Adrenal gland (tissue), 19 donors: ENCODE data around the gene STT3B. TPM values are rescaled to one million over a fixed set of nuclear protein-coding genes. Genes with fewer than 3 reads are reported as not detected.
A peak's percentile ranks its signal among the peaks of the same experiment; 100 is the strongest.

Experiments used
- DNase-seq, 7 donors: peaks; one replicate each; pipeline ENCODE4 v3.0.0-alpha.2; 2019 to 2020
- H3K27ac ChIP-seq, 5 donors: fragments of 200-600 bp; sonication (generic) in 4 of 5; 1 replicate in 3 of 5; 2 replicates in 2 of 5; pipeline versions ENCODE4 v1.5.1 to v1.8.0; 2016 to 2020; ENCODE audit warnings: mild to moderate bottlenecking in 1 of 5
- H3K27me3 ChIP-seq: fragments of 200-600 bp; 2 replicates; pipeline ENCODE4 v1.8.0; 2021
- H3K36me3 ChIP-seq, 2 donors: fragments of 200-600 bp; replicated peaks in 1 of 2; 1 replicate in 1 of 2; 2 replicates in 1 of 2; pipeline versions ENCODE4 v1.5.1 to v1.8.0; 2018 to 2022
- H3K4me1 ChIP-seq, 2 donors: fragments of 200-600 bp; replicated peaks in 1 of 2; 1 replicate in 1 of 2; 2 replicates in 1 of 2; pipeline versions ENCODE4 v1.5.1 to v1.8.0; 2018 to 2021
- H3K4me3 ChIP-seq, 4 donors: fragments of 200-600 bp; sonication (generic) in 3 of 4; one replicate each; pipeline ENCODE4 v1.5.1; 2016 to 2018
- H3K9me3 ChIP-seq, 3 donors: fragments of 200-600 bp; sonication (generic) in 1 of 3; replicated peaks in 1 of 3; 1 replicate in 2 of 3; 2 replicates in 1 of 3; pipeline versions ENCODE4 v1.5.1 to v1.8.0; 2016 to 2021
- CTCF ChIP-seq, 6 experiments: fragments of 450-650 bp in 4 of 6; fragments of 200-600 bp in 2 of 6; sonication (generic) in 1 of 6; IDR thresholded peaks; 1 replicate in 5 of 6; 2 replicates in 1 of 6; pipeline versions ENCODE4 v1.5.1 to v1.8.0; 2016 to 2021; ENCODE audit warnings: antibody characterized with exemption in 6 of 6, mild to moderate bottlenecking in 2 of 6, moderate library complexity in 1 of 6
- POLR2A ChIP-seq, 2 donors: fragments of 450-650 bp; IDR thresholded peaks; one replicate each; pipeline ENCODE4 v1.6.1; 2017; ENCODE audit warnings: antibody characterized with exemption in 2 of 2, mild to moderate bottlenecking in 2 of 2, moderate library complexity in 1 of 2
- whole genome bisulfite sequencing, 4 donors: extraction: QIAGEN DNeasy Blood & Tissue Kit in 2 of 4; methylation state at CpG; one replicate each; pipeline versions ENCODE4 v1.1.5 to v1.1.7; 2013 to 2017; 5-methylcytosine and 5-hydroxymethylcytosine counted together
- intact Hi-C, 2 donors: fragments of 100-400 bp; cut with DNase I; formaldehyde crosslinking; loops; one replicate each; pipeline versions ENCODE4 v1.14.1 to v1.15.0; 2022 to 2023
- long read RNA-seq, 10 donors: library from polyadenylated mRNA in 3 of 10; unstranded in 2 of 10; stranded (forward) in 1 of 10; transcript quantifications; one replicate each; pipeline ENCODE4 v2.0.0 and lab custom pipeline, GENCODE V29; 2021 to 2026
- polyA plus RNA-seq, 3 donors: library from polyadenylated mRNA; stranded (reverse); fragments of 200-250 nt in 2 of 3; fragments of 350-450 nt in 1 of 3; fragmentation: Illumina TruSeq in 1 of 3; extraction: RNeasy Lipid Tissue Mini Kit (QIAGEN cat#74804) in 1 of 3; gene quantifications; one replicate each; pipeline ENCODE4 v1.2.3, GENCODE V29; 2013 to 2014
- total RNA-seq, 9 donors: library from RNA; depleted of rRNA in 4 of 9; stranded (reverse); fragments of >200 nt in 4 of 9; fragments of 120-200 nt in 1 of 9; fragmentation: NEBNext Ultra II Directional in 1 of 9; extraction: Animal tissue kit (Norgen Biotek cat#: 25700) in 1 of 9; gene quantifications; one replicate each; pipeline versions ENCODE4 v1.1.0 to v1.2.4, GENCODE V29; 2013 to 2023
- donor health status: healthy with polysubstance abuse.
- donor health status: Bipolar disorder and iron deficiency.
- donor health status: DM: yes; HTN: yes; CAD: no.
- donor health status: DM: no; HTN: no; CAD: no.
- donor health status: DM: no; HTN: no; CAD: no.
- donor health status: DM: yes; HTN: yes; CAD: no.

STT3B gene
- total RNA-seq (100 to 1,000 TPM in 6 of 9 donors, 10 to 100 TPM in 3; 84.1 to 135 (median 106) TPM), polyA plus RNA-seq (100 to 1,000 TPM in 1 of 3 donors, 10 to 100 TPM in 2; 38.0 to 141 (median 41.4) TPM)
- long read RNA-seq, donor 1, full-length matches to known transcripts: 13 of 26 reads
- long read RNA-seq, donor 1, partial matches to known transcripts: 13 of 26 reads
- long read RNA-seq, donor 1, other reads (novel, unspliced or antisense): 0 of 26 reads
- long read RNA-seq, donor 2, full-length matches to known transcripts: 8 of 16 reads
- long read RNA-seq, donor 2, partial matches to known transcripts: 8 of 16 reads
- long read RNA-seq, donor 2, other reads (novel, unspliced or antisense): 0 of 16 reads
- long read RNA-seq, donor 3, full-length matches to known transcripts: 18 of 18 reads
- long read RNA-seq, donor 3, partial matches to known transcripts: 0 of 18 reads
- long read RNA-seq, donor 3, other reads (novel, unspliced or antisense): 0 of 18 reads
- long read RNA-seq, donor 4, partial matches to known transcripts: 3 of 3 reads
- long read RNA-seq, donor 4, other reads (novel, unspliced or antisense): 0 of 3 reads
- long read RNA-seq, donor 5, full-length matches to known transcripts: 187 of 208 reads
- long read RNA-seq, donor 5, partial matches to known transcripts: 8 of 208 reads
- long read RNA-seq, donor 5, other reads (novel, unspliced or antisense): 13 of 208 reads
- long read RNA-seq, donor 6, partial matches to known transcripts: 1 of 2 reads
- long read RNA-seq, donor 6, other reads (novel, unspliced or antisense): 1 of 2 reads
- long read RNA-seq, donor 7, full-length matches to known transcripts: 1 of 1 reads
- long read RNA-seq, donor 7, partial matches to known transcripts: 0 of 1 reads
- long read RNA-seq, donor 7, other reads (novel, unspliced or antisense): 0 of 1 reads
- long read RNA-seq, donor 8, full-length matches to known transcripts: 14 of 23 reads
- long read RNA-seq, donor 8, partial matches to known transcripts: 9 of 23 reads
- long read RNA-seq, donor 8, other reads (novel, unspliced or antisense): 0 of 23 reads
- long read RNA-seq, donor 9, full-length matches to known transcripts: 12 of 12 reads
- long read RNA-seq, donor 9, partial matches to known transcripts: 0 of 12 reads
- long read RNA-seq, donor 9, other reads (novel, unspliced or antisense): 0 of 12 reads
- long read RNA-seq, donor 10, full-length matches to known transcripts: 1 of 1 reads
- long read RNA-seq, donor 10, partial matches to known transcripts: 0 of 1 reads
- long read RNA-seq, donor 10, other reads (novel, unspliced or antisense): 0 of 1 reads

- 0% methylated on average over 2 to 68 of the region's 68 CpGs for WGBS, 4 donors
- Histone ChIP-seq H3K9me3 (no peaks in the 10 kb centered on the region), H3K27ac (peak within 1 kb of the TSS; percentile 90 to 99 (median 98)), H3K4me1 (peaks cover 0 to 33% of the 10 kb centered on the region in 2 donors), H3K4me3 (peak within 1 kb of the TSS; percentile 69 to 97 (median 89)), H3K27me3 (no peaks in the 10 kb centered on the region), H3K36me3 (no peaks in the 10 kb centered on the region)
- TF ChIP-seq POLR2A (IDR thresholded peaks at IDR 0.05): peak; percentile 88 to 98
- no peak for TF ChIP-seq CTCF (IDR thresholded peaks at IDR 0.05)
- peak in 6 of 7 donors; percentile 70 to 85 (median 84) for DNase-seq
- intact Hi-C loops: loop anchor here in 1 of 2 donors (10.0 kb wide), 1 partner anchor 768 kb away; no protein-coding TSS in a partner anchor
Observed at GRCh38 chr3:31532587-31533168, at the start of gene STT3B. Gene STT3B, plus strand, starts transcription at chr3:31532925. Its CDS starts 74 bp downstream, at chr3:31532999.

- TF ChIP-seq POLR2A (IDR thresholded peaks at IDR 0.05) (no peak), CTCF (IDR thresholded peaks at IDR 0.05) (no peak)
- WGBS, 4 donors: 56 to 70% (median 68%) methylated on average over 1 of the region's 1 CpG
Observed at GRCh38 chr3:31483776-31484175, 48.9 kb upstream of the STT3B start.

GRCh38 chr3:31485196-31485595 is 47.5 kb upstream of the STT3B start:
- intact Hi-C loops: no loop called here
- 45 to 61% (median 56%) methylated on average over 1 of the region's 1 CpG for WGBS, 4 donors
- no peaks in the 10 kb centered on the region for H3K36me3 ChIP-seq
- H3K27ac ChIP-seq: no peak overlapping the region
- TF ChIP-seq POLR2A (IDR thresholded peaks at IDR 0.05): no peak
- no peak for TF ChIP-seq CTCF (IDR thresholded peaks at IDR 0.05)
- no peak overlapping the region for H3K4me3 ChIP-seq
- no peaks in the 10 kb centered on the region for H3K4me1 ChIP-seq
- no peaks in the 10 kb centered on the region for H3K9me3 ChIP-seq
- H3K27me3 ChIP-seq: no peaks in the 10 kb centered on the region
- no peak for DNase-seq

More at GRCh38 chr3:31483776-31484175, 48.9 kb upstream of the STT3B start:
- Histone ChIP-seq H3K27ac (no peak overlapping the region), H3K4me3 (no peak overlapping the region), H3K9me3 (no peaks in the 10 kb centered on the region), H3K27me3 (no peaks in the 10 kb centered on the region), H3K36me3 (no peaks in the 10 kb centered on the region), H3K4me1 (no peaks in the 10 kb centered on the region)
- DNase-seq: no peak
- intact Hi-C loops: no loop called here
